Stimulated activated naive B cell treated with anti-CD40 and anti-IgM and Interleukin-4, amounts not matched to agents 10 μg/mL and 1 μg/mL and 100 μg/mL, for 72 hours (primary cell): ENCODE measurements around the gene ITGB8.

ENCODE experiments used
- ATAC-seq, 2 donors: fragments of 150-1000 bp; cut with Tn5 transposase; replicated peaks; 2 replicates each; pipeline ENCODE4 v1.10.0; 2021; ENCODE audit warnings: moderate library complexity in 1 of 2
- DNase-seq: peaks from one replicate; pipeline ENCODE4 v3.0.0; 2021
- H3K27ac Mint-ChIP-seq: one replicate; pipeline ENCODE4 v1.8.0; 2022; ENCODE audit warnings: mild to moderate bottlenecking, mixed read lengths
- H3K27me3 Mint-ChIP-seq, 2 donors: one replicate each; pipeline ENCODE4 v1.8.0; 2022; ENCODE audit warnings: mixed read lengths in 2 of 2
- H3K36me3 Mint-ChIP-seq, 2 donors: one replicate each; pipeline ENCODE4 v1.8.0; 2022; ENCODE audit warnings: mixed read lengths in 2 of 2, mild to moderate bottlenecking in 1 of 2
- H3K4me1 Mint-ChIP-seq, 2 donors: one replicate each; pipeline ENCODE4 v1.8.0; 2022; ENCODE audit warnings: mixed read lengths in 2 of 2, mild to moderate bottlenecking in 1 of 2
- H3K4me3 Mint-ChIP-seq, 2 donors: one replicate each; pipeline ENCODE4 v1.8.0; 2022; ENCODE audit warnings: mild to moderate bottlenecking in 2 of 2, mixed read lengths in 2 of 2, moderate library complexity in 1 of 2
- H3K9me3 Mint-ChIP-seq, 2 donors: one replicate each; pipeline ENCODE4 v1.8.0; 2022; ENCODE audit warnings: mixed read lengths in 2 of 2, mild to moderate bottlenecking in 1 of 2

ITGB8 gene

GRCh38 chr7:20330239-20330927, at the start of gene ITGB8:
Gene ITGB8, plus strand, starts transcription at chr7:20330900. Its CDS starts 907 bp downstream, at chr7:20331807.
- peak within 1 kb of the TSS; percentile 91 to 98 for H3K4me3 Mint-ChIP-seq
- DNase-seq, result peak; percentile 75
- no peaks in the 10 kb centered on the region for H3K36me3 Mint-ChIP-seq
- peaks cover 5 to 11% of the 10 kb centered on the region in 2 donors for H3K27me3 Mint-ChIP-seq
- peaks cover 9 to 21% of the 10 kb centered on the region in 2 donors for H3K4me1 Mint-ChIP-seq
- peak within 1 kb of the TSS; percentile 95 for H3K27ac Mint-ChIP-seq
- no peaks in the 10 kb centered on the region for H3K9me3 Mint-ChIP-seq
- peak; percentile 79 to 81 for ATAC-seq

GRCh38 chr7:20282959-20283358, 47.7 kb upstream of the ITGB8 start:
- DNase-seq, result no peak
- H3K4me3 Mint-ChIP-seq, result no peak overlapping the region
- no peak overlapping the region for H3K27ac Mint-ChIP-seq
- no peaks in the 10 kb centered on the region for H3K27me3 Mint-ChIP-seq
- no peaks in the 10 kb centered on the region for H3K36me3 Mint-ChIP-seq
- no peak for ATAC-seq
- peaks cover 4 to 7% of the 10 kb centered on the region in 2 donors for H3K4me1 Mint-ChIP-seq
- no peaks in the 10 kb centered on the region for H3K9me3 Mint-ChIP-seq

- no peak for DNase-seq
- no peak overlapping the region for H3K4me3 Mint-ChIP-seq
- peaks cover 4 to 7% of the 10 kb centered on the region in 2 donors for H3K4me1 Mint-ChIP-seq
- H3K27me3 Mint-ChIP-seq, result no peaks in the 10 kb centered on the region
- no peaks in the 10 kb centered on the region for H3K36me3 Mint-ChIP-seq
- H3K9me3 Mint-ChIP-seq, result no peaks in the 10 kb centered on the region
- ATAC-seq, result no peak
- no peak overlapping the region for H3K27ac Mint-ChIP-seq
Measured at GRCh38 chr7:20283385-20283784, 47.3 kb upstream of the ITGB8 start.

GRCh38 chr7:20284003-20284770, 46.5 kb upstream of the ITGB8 start:
- Mint-ChIP-seq H3K27me3 (no peaks in the 10 kb centered on the region), H3K4me3 (no peak overlapping the region), H3K9me3 (peaks cover 0 to 1% of the 10 kb centered on the region in 2 donors), H3K36me3 (no peaks in the 10 kb centered on the region), H3K27ac (no peak overlapping the region), H3K4me1 (peaks cover 4 to 7% of the 10 kb centered on the region in 2 donors)
- ATAC-seq (no peak), DNase-seq (no peak)

- no peak for ATAC-seq
- Mint-ChIP-seq H3K4me3 (no peak overlapping the region), H3K27ac (no peak overlapping the region)
Measured at GRCh38 chr7:20284771-20285143, 45.9 kb upstream of the ITGB8 start.

GRCh38 chr7:20287317-20287716, 43.4 kb upstream of the ITGB8 start:
- H3K4me1 Mint-ChIP-seq, result peaks cover 6 to 18% of the 10 kb centered on the region in 2 donors
- peaks cover 0 to 1% of the 10 kb centered on the region in 2 donors for H3K9me3 Mint-ChIP-seq
- H3K36me3 Mint-ChIP-seq, result no peaks in the 10 kb centered on the region
- DNase-seq, result no peak
- no peak for ATAC-seq
- H3K27me3 Mint-ChIP-seq, result no peaks in the 10 kb centered on the region
- no peak overlapping the region for H3K4me3 Mint-ChIP-seq
- H3K27ac Mint-ChIP-seq, result no peak overlapping the region

More at GRCh38 chr7:20284771-20285143, 45.9 kb upstream of the ITGB8 start:
- Mint-ChIP-seq H3K9me3 (peaks cover 0 to 1% of the 10 kb centered on the region in 2 donors), H3K36me3 (no peaks in the 10 kb centered on the region), H3K4me1 (peaks cover 4 to 7% of the 10 kb centered on the region in 2 donors), H3K27me3 (no peaks in the 10 kb centered on the region)
- DNase-seq, result no peak

GRCh38 chr7:20288036-20288435, 42.7 kb upstream of the ITGB8 start:
- Mint-ChIP-seq H3K4me3 (no peak overlapping the region), H3K4me1 (peaks cover 6 to 23% of the 10 kb centered on the region in 2 donors), H3K27me3 (no peaks in the 10 kb centered on the region), H3K27ac (no peak overlapping the region), H3K9me3 (peaks cover 0 to 1% of the 10 kb centered on the region in 2 donors), H3K36me3 (no peaks in the 10 kb centered on the region)
- no peak for DNase-seq
- no peak for ATAC-seq

- ATAC-seq (no peak), DNase-seq (no peak)
- Mint-ChIP-seq H3K27me3 (no peaks in the 10 kb centered on the region), H3K36me3 (peaks cover 2 to 3% of the 10 kb centered on the region in 2 donors), H3K4me3 (no peak overlapping the region), H3K4me1 (peaks cover 2 to 15% of the 10 kb centered on the region in 2 donors), H3K9me3 (peaks cover 5 to 6% of the 10 kb centered on the region in 2 donors), H3K27ac (no peak overlapping the region)
Measured at GRCh38 chr7:20290505-20291111, 40.1 kb upstream of the ITGB8 start.

GRCh38 chr7:20293336-20293735, 37.4 kb upstream of the ITGB8 start:
- DNase-seq (no peak), ATAC-seq (no peak)
- Mint-ChIP-seq H3K27me3 (no peaks in the 10 kb centered on the region), H3K9me3 (peaks cover 5 to 6% of the 10 kb centered on the region in 2 donors), H3K27ac (no peak overlapping the region), H3K36me3 (peaks cover 2 to 3% of the 10 kb centered on the region in 2 donors), H3K4me1 (peaks cover 6 to 15% of the 10 kb centered on the region in 2 donors), H3K4me3 (no peak overlapping the region)

- no peaks in the 10 kb centered on the region for H3K27me3 Mint-ChIP-seq
- DNase-seq (no peak), ATAC-seq (no peak)
- H3K27ac Mint-ChIP-seq, result no peak overlapping the region
- peaks cover 19 to 28% of the 10 kb centered on the region in 2 donors for H3K4me1 Mint-ChIP-seq
- no peak overlapping the region for H3K4me3 Mint-ChIP-seq
- H3K9me3 Mint-ChIP-seq, result peaks cover 4 to 5% of the 10 kb centered on the region in 2 donors
- H3K36me3 Mint-ChIP-seq, result peaks cover 2 to 3% of the 10 kb centered on the region in 2 donors
Measured at GRCh38 chr7:20296444-20296843, 34.3 kb upstream of the ITGB8 start.

- ATAC-seq (no peak), DNase-seq (no peak)
- no peak overlapping the region for H3K27ac Mint-ChIP-seq
- no peak overlapping the region for H3K4me3 Mint-ChIP-seq
- H3K9me3 Mint-ChIP-seq, result peaks cover 4 to 5% of the 10 kb centered on the region in 2 donors
- peaks cover 2 to 3% of the 10 kb centered on the region in 2 donors for H3K36me3 Mint-ChIP-seq
- no peaks in the 10 kb centered on the region for H3K27me3 Mint-ChIP-seq
- peaks cover 19 to 24% of the 10 kb centered on the region in 2 donors for H3K4me1 Mint-ChIP-seq
Measured at GRCh38 chr7:20296901-20297300, 33.8 kb upstream of the ITGB8 start.

GRCh38 chr7:20298486-20298901, 32.2 kb upstream of the ITGB8 start:
- peaks cover 2 to 3% of the 10 kb centered on the region in 2 donors for H3K36me3 Mint-ChIP-seq
- H3K9me3 Mint-ChIP-seq, result peaks cover 4 to 5% of the 10 kb centered on the region in 2 donors

GRCh38 chr7:20299145-20299544, 31.6 kb upstream of the ITGB8 start:
- DNase-seq (no peak), ATAC-seq (no peak)
- H3K4me3 Mint-ChIP-seq, result no peak overlapping the region
- H3K27me3 Mint-ChIP-seq, result no peaks in the 10 kb centered on the region
- H3K4me1 Mint-ChIP-seq, result peaks cover 15 to 19% of the 10 kb centered on the region in 2 donors
- peaks cover 2 to 3% of the 10 kb centered on the region in 2 donors for H3K36me3 Mint-ChIP-seq
- peaks cover 4 to 5% of the 10 kb centered on the region in 2 donors for H3K9me3 Mint-ChIP-seq
- H3K27ac Mint-ChIP-seq, result no peak overlapping the region

More at GRCh38 chr7:20298486-20298901, 32.2 kb upstream of the ITGB8 start:
- H3K27ac Mint-ChIP-seq, result no peak overlapping the region
- DNase-seq (no peak), ATAC-seq (no peak)
- no peak overlapping the region for H3K4me3 Mint-ChIP-seq
- peaks cover 15 to 19% of the 10 kb centered on the region in 2 donors for H3K4me1 Mint-ChIP-seq
- H3K27me3 Mint-ChIP-seq, result no peaks in the 10 kb centered on the region

- peaks cover 3 to 4% of the 10 kb centered on the region in 2 donors for H3K9me3 Mint-ChIP-seq
- H3K4me1 Mint-ChIP-seq, result peaks cover 16 to 19% of the 10 kb centered on the region in 2 donors
- ATAC-seq (peak; percentile 41 to 46), DNase-seq (no peak)
- H3K36me3 Mint-ChIP-seq, result peaks cover 2 to 3% of the 10 kb centered on the region in 2 donors
- no peaks in the 10 kb centered on the region for H3K27me3 Mint-ChIP-seq
- H3K4me3 Mint-ChIP-seq, result peak overlapping the region in 1 of 2 donors; percentile 23
- peak overlapping the region; percentile 20 for H3K27ac Mint-ChIP-seq
Measured at GRCh38 chr7:20299647-20300312, 30.9 kb upstream of the ITGB8 start.
